Common myeloid progenitor, CD34-positive (primary cell): ENCODE measurements around the gene CD8A.

ENCODE experiments used
- CTCF ChIA-PET: fragments of 350-600 bp; sonication (Branson Sonifier 250); formaldehyde crosslinking; loops from one replicate; lab custom pipeline; 2021; ENCODE audit warnings: antibody characterized with exemption; lab: Charles Lee
- POLR2A ChIA-PET: fragments of 350-600 bp; sonication (Branson Sonifier 250); formaldehyde crosslinking; loops from one replicate; lab custom pipeline; 2021; ENCODE audit warnings: antibody characterized with exemption; lab: Charles Lee
- DNase-seq, 3 donors: peaks; one replicate each; pipeline versions ENCODE4 v3.0.0 to v3.0.0-alpha.2; 2013
- H3K27ac ChIP-seq, 2 experiments: 1 replicate in 1 of 2; 2 replicates in 1 of 2; pipeline ENCODE4 v1.7.0; 2013; ENCODE audit warnings: inconsistent platforms in 2 of 2, low read length in 2 of 2, mild to moderate bottlenecking in 2 of 2, low read depth in 1 of 2, moderate library complexity in 1 of 2; ENCODE audit not compliant: severe bottlenecking in 2 of 2, insufficient read depth in 1 of 2, poor library complexity in 1 of 2
- H3K27me3 ChIP-seq, 5 experiments: replicated peaks in 2 of 5; 1 replicate in 3 of 5; 2 replicates in 2 of 5; pipeline versions ENCODE4 v1.6.1 to v1.7.0; 2013; ENCODE audit warnings: low read length in 4 of 5, mild to moderate bottlenecking in 2 of 5, moderate library complexity in 2 of 5, inconsistent platforms in 1 of 5; ENCODE audit not compliant: insufficient read depth in 5 of 5, control insufficient read depth in 4 of 5
- H3K36me3 ChIP-seq, 4 experiments: 1 replicate in 2 of 4; 2 replicates in 2 of 4; pipeline versions ENCODE4 v1.6.1 to v1.7.0; 2013; ENCODE audit warnings: low read length in 3 of 4, control low read depth in 1 of 4, mild to moderate bottlenecking in 1 of 4; ENCODE audit not compliant: control insufficient read depth in 4 of 4, insufficient read depth in 4 of 4
- H3K4me1 ChIP-seq, 4 experiments: 1 replicate in 3 of 4; 2 replicates in 1 of 4; pipeline versions ENCODE4 v1.6.1 to v1.7.1; 2013; ENCODE audit warnings: low read length in 3 of 4, mild to moderate bottlenecking in 3 of 4, control low read depth in 1 of 4, inconsistent platforms in 1 of 4, moderate library complexity in 1 of 4; ENCODE audit not compliant: control insufficient read depth in 4 of 4, insufficient read depth in 4 of 4; ENCODE audit errors: control extremely low read depth in 1 of 4
- H3K4me3 ChIP-seq, 7 experiments: 1 replicate in 4 of 7; 2 replicates in 3 of 7; pipeline versions ENCODE4 v1.5.1 to v1.7.0; 2013; ENCODE audit warnings: mild to moderate bottlenecking in 7 of 7, low read length in 6 of 7, moderate library complexity in 6 of 7, inconsistent platforms in 2 of 7, low read depth in 2 of 7, control low read depth in 1 of 7; ENCODE audit not compliant: insufficient read depth in 4 of 7, control insufficient read depth in 1 of 7; ENCODE audit errors: extremely low read depth in 1 of 7
- H3K9me3 ChIP-seq, 5 experiments: 1 replicate in 4 of 5; 2 replicates in 1 of 5; pipeline versions ENCODE4 v1.6.1 to v1.7.1; 2013; ENCODE audit warnings: low read length in 4 of 5, mild to moderate bottlenecking in 2 of 5, inconsistent platforms in 1 of 5, low read depth in 1 of 5, moderate library complexity in 1 of 5; ENCODE audit not compliant: control insufficient read depth in 4 of 5, insufficient read depth in 2 of 5; ENCODE audit errors: control extremely low read depth in 1 of 5
- WGBS: methylation state at CpG from one replicate; pipeline ENCODE4 v1.1.5; 2013; ENCODE audit not compliant: insufficient coverage; 5-methylcytosine and 5-hydroxymethylcytosine counted together

Gene CD8A

DNA sequence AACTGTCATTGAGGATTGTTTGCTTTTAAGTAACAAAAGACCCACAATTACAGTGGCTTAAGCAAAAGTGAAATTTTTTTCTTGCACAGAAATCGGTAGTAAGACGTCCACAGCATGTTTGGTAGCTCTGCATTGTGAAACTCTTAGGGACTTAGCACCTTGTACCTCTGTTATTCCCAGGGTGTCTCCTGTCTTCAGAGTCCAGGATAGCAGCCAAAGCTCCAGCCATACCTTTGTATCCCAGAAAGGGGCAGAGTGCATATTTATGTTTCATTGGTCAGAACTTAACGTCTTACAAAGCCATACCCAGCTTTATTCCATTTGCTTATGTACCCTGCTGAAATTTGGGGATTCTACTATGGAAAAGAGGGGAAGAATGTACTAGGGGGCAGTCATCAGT, 37.8 kb downstream of the CD8A start:
- CTCF ChIA-PET = interaction anchor here (1.3 to 3.2 kb wide), 2 partner anchors 11 to 234 kb away, joined by 4 to 18 read pairs; no protein-coding TSS in a partner anchor
- no peak overlapping the region for H3K27ac ChIP-seq
- peaks cover 33 to 80% (median 56%) of the 10 kb centered on the region in 4 experiments for H3K36me3 ChIP-seq
- no peaks in the 10 kb centered on the region for H3K4me1 ChIP-seq
- POLR2A ChIA-PET = no interaction called here
- no peak for DNase-seq
- no peaks in the 10 kb centered on the region for H3K27me3 ChIP-seq
- H3K4me3 ChIP-seq = no peak overlapping the region
- 95% methylated on average over 2 of the region's 3 CpGs for WGBS
- H3K9me3 ChIP-seq = peaks cover 5 to 34% (median 16%) of the 10 kb centered on the region in 5 experiments

DNA sequence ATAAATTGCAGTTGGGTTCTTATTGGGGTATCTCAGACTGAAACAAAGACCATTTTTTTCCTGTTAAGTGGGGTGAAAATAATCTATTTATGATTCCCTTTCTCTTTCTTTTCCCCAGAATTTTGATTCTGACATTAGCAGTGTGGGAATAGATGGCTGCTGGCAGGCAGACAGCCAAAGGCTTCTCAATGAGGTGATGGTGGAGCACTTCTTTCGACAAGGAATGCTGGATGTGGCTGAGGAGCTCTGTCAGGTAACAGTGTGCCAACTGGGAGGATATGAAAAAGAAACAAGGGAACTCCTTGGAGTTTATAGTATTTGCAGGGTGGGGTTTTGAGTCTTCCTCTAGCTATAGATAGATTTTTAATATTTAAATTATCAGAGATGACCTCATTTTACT, 38.9 kb downstream of the CD8A start:
- ChIA-PET POLR2A (no interaction called here), CTCF (no interaction called here)
- H3K27me3 ChIP-seq = no peaks in the 10 kb centered on the region
- H3K4me3 ChIP-seq = no peak overlapping the region
- H3K9me3 ChIP-seq = peaks cover 5 to 45% (median 16%) of the 10 kb centered on the region in 5 experiments
- no peaks in the 10 kb centered on the region for H3K4me1 ChIP-seq
- no peak overlapping the region for H3K27ac ChIP-seq
- peaks cover 41 to 91% (median 64%) of the 10 kb centered on the region in 4 experiments for H3K36me3 ChIP-seq
- WGBS = 88% methylated on average over 1 of the region's 1 CpG
- DNase-seq = no peak

DNA sequence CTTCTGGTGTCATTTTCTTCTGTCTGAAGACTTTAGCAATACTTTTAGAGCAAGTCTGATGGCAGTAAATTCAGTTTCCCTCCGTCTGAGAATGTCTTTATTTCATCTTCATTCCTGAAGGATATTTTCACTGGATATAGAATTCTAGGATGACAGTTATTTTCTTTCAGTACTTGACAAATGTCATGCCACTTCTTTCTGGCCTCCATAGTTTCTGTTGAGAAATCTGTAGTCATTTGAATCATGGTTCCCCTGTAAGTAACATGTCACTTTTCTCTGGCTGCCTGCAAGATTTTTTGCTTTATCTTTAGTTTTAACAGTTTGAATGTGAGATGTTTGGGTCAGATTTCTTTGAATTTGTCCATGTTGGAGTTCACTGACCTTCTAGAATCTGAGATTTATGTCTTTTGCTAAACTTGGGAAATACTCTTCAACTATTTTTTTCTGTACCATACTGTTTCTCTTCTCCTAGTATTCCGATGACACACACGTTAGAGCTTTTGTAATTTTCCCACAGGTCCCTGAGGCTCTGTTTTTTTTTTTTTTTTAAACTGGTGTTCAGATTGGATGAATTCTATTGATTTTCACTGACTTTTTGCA, 40.4 kb downstream of the CD8A start:
- CTCF ChIA-PET = no interaction called here
- WGBS = 100% methylated on average over 1 of the region's 3 CpGs
- peaks cover 48 to 87% (median 69%) of the 10 kb centered on the region in 4 experiments for H3K36me3 ChIP-seq
- H3K27me3 ChIP-seq = no peaks in the 10 kb centered on the region
- H3K4me1 ChIP-seq = no peaks in the 10 kb centered on the region
- POLR2A ChIA-PET = no interaction called here
- no peak overlapping the region for H3K27ac ChIP-seq
- H3K9me3 ChIP-seq = peaks cover 5 to 49% (median 16%) of the 10 kb centered on the region in 5 experiments
- H3K4me3 ChIP-seq = no peak overlapping the region
- peak; percentile 19 to 65 (median 50) for DNase-seq

DNA sequence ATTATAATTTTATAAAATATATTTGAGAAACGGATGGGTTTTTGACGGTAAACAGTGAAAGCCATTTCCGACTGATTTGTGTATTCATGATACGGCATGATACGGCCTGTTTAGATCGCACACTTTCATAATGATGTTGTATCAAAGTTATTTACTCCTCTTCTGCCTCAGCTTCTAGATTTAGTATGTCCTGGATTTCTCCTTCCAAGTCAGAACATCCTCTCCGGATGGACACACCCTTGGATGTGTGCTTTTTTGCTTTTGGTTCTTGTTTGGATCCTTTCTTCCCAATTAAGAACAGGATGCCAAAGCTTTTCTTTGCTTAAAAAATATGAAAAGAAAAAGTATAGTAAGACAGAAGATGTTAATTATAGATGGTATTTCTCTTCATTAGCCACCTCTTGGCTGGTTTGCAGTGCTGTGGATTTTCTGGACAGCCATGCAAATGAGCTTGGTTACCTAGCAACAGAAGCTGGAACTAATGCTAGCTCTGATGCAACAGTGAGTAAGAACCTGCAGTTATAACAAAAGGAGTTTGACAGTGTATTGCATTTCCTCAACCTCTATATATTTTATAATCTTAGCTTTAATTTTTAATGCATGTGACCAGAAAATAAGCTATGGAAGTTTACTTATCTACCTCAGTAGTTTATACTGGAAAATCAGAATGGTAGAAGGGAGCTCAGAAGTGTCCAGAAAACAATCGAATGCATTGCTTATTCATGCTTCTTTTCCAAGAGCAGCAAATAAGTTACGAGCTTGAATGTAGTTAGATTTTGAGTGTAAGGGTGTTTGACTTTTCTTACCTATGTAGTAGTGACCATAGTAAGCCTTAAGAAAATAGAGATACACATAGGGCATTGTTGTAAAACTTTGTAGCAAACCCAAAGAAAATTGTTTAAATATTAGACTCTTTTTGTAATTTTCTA, 42.7 kb downstream of the CD8A start:
- POLR2A ChIA-PET = no interaction called here
- Histone ChIP-seq H3K36me3 (peaks cover 45 to 83% (median 63%) of the 10 kb centered on the region in 4 experiments), H3K4me3 (no peak overlapping the region), H3K4me1 (no peaks in the 10 kb centered on the region), H3K9me3 (peaks cover 5 to 49% (median 16%) of the 10 kb centered on the region in 5 experiments), H3K27ac (no peak overlapping the region), H3K27me3 (no peaks in the 10 kb centered on the region)
- WGBS = 93% methylated on average over 3 of the region's 9 CpGs
- CTCF ChIA-PET = interaction anchor here (1.9 to 2.7 kb wide), 2 partner anchors 13 to 15 kb away, joined by 5 to 9 read pairs; no protein-coding TSS in a partner anchor
- peak in 2 of 3 donors; percentile 20 to 47 for DNase-seq

DNA sequence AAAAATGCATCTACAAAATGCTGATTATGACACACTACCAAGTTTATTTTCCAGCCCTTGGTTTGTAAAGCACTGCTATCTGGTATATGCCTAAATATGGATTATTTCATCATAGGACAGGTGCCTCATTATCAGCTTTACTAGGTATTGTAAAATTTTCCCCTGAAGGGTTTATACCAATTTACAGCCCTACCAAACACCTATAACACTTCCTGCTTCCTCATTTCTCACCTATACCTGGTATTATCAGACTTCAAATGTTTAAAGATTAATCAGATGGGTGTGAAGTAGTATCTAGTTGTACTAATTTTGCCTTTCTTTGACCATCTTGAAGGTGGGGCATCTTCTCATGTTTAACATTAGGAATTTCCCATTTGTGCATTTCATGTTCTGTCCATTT, 43.8 kb downstream of the CD8A start:
- H3K27ac ChIP-seq = no peak overlapping the region
- peaks cover 3 to 49% (median 16%) of the 10 kb centered on the region in 5 experiments for H3K9me3 ChIP-seq
- no peak overlapping the region for H3K4me3 ChIP-seq
- DNase-seq = no peak
- no peaks in the 10 kb centered on the region for H3K4me1 ChIP-seq
- H3K27me3 ChIP-seq = no peaks in the 10 kb centered on the region
- H3K36me3 ChIP-seq = peaks cover 35 to 74% (median 54%) of the 10 kb centered on the region in 4 experiments
- ChIA-PET POLR2A (no interaction called here), CTCF (no interaction called here)

DNA sequence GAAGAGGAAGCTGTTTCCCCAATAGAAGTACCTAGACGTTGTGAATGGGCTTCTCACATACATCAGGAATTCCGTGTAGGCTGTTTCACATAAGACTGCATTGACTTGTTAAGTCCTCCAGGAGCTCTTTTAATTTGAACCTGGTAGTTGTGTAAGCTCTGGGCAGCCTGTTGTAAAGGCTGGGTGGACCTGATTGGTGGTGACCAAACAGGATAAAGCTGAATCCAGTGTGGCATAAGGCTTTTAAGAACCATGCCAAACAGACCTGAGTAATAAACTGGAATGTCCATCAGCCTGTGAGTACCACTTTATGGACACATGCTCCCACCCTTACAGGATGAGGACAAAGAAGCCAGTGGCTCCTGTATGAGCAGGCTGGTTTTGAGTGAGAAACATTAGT, 46.6 kb downstream of the CD8A start:
- peaks cover 0 to 23% (median 0%) of the 10 kb centered on the region in 5 experiments for H3K9me3 ChIP-seq
- H3K27ac ChIP-seq = no peak overlapping the region
- DNase-seq = no peak
- WGBS = 94% methylated on average over 2 of the region's 2 CpGs
- no peaks in the 10 kb centered on the region for H3K4me1 ChIP-seq
- POLR2A ChIA-PET = no interaction called here
- no peak overlapping the region for H3K4me3 ChIP-seq
- CTCF ChIA-PET = interaction anchor here (1.2 kb wide), 1 partner anchor 18 kb away, joined by 3 read pairs; no protein-coding TSS in a partner anchor
- H3K36me3 ChIP-seq = peaks cover 20 to 52% (median 41%) of the 10 kb centered on the region in 4 experiments
- no peaks in the 10 kb centered on the region for H3K27me3 ChIP-seq
